Suppressor macrophage treated with lipopolysaccharide for 4 hours (primary cell): Measurements from ENCODE around the gene CADPS.
"Not testable (repeated sequence)": the region's sequence is repeated elsewhere in the genome, so short reads cannot be mapped to it uniquely, and the experiment has no call there.

Source experiments
- DNase-seq: peaks from one replicate; pipeline ENCODE4 v3.0.0-alpha.2; 2020

The CADPS gene

DNA sequence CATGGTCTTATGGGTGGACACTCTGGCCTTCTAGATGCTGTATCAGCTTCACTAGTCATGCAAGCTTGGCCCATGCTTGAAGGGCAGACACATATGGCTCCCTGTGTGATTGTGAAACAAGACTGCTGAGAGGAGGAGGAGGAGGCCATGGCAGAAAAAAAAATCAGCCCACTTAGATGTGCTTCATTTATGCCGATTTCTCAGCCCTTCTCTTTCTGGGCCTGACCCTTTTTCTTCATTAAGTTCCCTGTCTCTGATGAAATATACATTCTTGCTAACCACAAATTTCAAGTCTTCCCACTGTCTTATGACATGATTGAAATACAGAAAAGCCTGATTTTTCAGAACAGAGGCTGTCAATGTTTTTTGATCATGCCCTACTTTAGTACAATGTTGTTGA is 288.9 kb downstream of the CADPS start:
- DNase-seq: no peak

DNA sequence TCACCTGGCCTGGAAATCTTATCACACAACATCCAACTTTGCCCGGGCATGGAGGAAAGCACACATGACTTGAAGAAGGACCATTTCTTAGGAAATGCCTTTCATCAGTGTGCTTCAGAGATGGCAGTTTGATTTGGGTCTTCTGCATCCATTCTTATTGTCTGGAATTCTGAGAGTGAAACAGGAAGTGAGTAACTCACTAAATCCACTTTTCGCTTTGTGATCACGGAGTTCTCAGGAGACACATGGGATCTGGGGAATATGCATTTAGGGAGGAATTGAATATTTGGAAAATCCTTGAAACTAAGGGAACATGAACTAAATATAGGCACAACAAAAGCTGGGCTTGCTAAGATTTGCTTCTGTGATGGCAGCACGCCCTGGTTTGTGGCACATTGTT is 289.4 kb downstream of the CADPS start:
- DNase-seq: no peak

- DNase-seq: no peak
These were observed 290.6 kb downstream of the CADPS start for GRCh38 chr3:62584636-62585035.

- no peak for DNase-seq
These were observed 292.6 kb downstream of the CADPS start for GRCh38 chr3:62582495-62583172.

- DNase-seq: not testable (repeated sequence)
These were observed 294.7 kb downstream of the CADPS start for GRCh38 chr3:62580485-62580884.

DNA sequence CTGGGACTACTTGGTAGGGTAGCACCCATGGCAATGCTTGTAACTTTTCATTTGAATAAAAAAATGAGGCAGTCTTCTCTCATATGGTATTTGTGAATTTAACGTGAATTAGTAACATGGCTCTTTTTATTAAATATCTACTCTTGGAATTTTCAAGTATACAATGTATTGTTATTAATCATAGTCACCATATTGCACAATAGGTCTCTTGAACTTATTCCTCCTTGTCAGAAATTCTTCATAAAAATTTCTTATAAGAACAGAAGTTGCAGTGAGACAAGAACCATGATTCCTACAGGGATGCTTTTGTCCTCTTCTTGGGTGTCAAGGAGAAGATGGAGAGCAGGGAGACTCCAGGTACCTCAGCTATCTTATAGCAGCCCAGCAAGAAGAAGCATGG is 298.1 kb downstream of the CADPS start:
- no peak for DNase-seq

- DNase-seq: no peak
These were observed 300.8 kb downstream of the CADPS start for GRCh38 chr3:62574266-62574898.

DNA sequence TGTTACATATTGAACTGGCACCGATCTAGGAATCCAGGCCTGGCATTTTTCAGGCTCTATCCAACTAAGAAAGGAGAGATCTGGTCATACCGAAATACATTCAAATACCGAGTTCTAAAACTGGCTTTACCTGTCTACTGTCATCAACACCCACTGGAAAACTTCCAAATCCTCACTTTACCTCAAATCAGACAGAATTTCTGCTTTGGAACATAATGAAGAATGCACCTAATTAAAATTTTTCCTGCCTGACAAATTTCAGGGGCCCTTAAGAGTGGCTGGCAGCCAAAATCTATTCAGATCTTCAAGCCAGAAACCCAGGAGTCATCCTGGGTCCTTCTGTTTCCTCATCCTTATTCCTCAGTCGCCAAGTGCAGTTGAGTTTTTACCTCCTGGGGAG is 303.3 kb downstream of the CADPS start:
- no peak for DNase-seq

DNA sequence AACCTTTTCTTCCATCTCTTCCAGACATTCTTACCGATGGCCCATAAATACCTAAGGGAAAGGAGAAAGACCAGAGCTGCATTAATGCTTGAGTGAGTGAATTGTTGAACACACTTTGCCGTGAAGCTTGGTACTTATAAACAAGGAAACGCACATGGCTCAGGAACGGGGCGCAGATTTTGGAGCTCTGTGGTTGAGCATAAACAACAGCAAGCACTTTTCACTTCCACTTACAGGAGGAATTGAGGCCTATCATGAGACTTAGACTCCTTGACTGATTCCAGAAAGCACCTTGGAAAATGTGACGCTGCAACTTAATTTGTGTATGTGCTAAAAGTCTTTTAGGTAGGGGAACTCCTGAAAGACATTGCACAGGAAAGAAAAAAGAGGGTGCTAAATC is 304.3 kb downstream of the CADPS start:
- DNase-seq: no peak

- DNase-seq: no peak
These were observed 305.6 kb downstream of the CADPS start for GRCh38 chr3:62569609-62570008.

- no peak for DNase-seq
These were observed 307.9 kb downstream of the CADPS start for GRCh38 chr3:62567097-62568021.

GRCh38 chr3:62566022-62566557 is 309.1 kb downstream of the CADPS start:
- DNase-seq: no peak

DNA sequence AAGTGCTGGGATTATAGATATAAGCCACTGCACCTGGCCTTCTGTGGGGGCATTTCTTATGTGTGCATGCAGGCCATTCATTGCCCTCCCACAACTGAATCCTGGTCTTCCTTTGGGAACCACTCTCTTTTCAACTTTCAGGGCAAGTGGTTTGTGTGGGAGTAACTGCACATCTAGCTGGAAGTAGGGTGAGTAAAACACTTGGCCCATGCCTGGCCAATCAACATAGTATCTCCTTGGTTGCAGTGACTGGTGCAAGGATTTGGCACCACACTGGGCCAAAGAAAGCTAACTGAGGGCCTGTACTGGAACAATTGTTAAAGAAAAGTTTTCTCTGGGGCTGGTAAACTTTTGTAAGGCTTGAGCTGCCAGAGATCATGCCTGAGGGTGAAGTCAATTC is 312.6 kb downstream of the CADPS start:
- DNase-seq: no peak

DNA sequence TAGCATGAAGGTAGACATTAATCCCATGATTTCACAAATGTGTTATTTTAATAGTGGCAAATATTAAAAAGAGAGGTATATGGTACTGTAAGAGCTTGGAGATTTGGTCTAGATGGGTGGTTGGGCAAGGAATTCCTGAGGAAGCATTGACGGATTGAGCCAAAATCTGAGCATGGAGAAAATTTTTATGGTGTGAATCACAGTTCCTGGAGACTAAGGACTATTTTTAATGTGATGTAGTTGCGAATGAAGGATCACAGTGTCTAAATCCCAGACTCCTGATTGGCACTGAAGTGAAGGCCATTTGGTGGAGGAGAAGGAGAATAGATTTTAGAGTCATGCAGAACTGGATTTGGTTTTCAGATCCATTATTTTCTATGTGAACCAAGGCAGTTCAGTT is 313.2 kb downstream of the CADPS start:
- DNase-seq: no peak

DNA sequence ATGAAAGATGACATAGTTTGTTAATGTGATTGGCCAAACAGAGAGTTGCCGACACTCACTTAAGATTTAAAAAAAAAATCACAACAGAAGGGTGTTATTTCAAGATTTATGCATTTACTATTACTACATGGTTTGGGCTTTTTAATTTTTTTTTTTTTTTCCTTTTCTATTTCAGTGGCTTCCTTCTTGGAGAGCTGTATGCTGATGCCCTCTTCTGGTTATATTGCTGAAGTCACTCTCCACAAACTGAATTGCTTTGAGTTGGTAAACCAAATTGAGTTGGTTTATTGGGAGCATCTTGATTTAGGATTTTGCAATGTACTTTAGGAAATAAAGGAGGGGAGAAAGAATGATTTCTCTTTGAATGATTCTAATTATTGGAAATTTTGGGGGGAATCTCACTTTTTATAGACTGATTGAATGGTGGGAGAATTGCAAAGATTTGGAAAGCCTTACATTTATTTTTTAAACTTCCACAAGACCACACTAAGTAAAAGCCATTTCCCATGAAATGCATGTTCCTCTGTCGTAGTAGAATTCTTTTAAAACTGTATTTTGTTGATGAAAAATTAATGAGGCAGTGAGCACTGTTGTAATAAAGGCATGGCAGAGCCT is 315.3 kb downstream of the CADPS start:
- DNase-seq: no peak

GRCh38 chr3:62558549-62559112 is 316.6 kb downstream of the CADPS start:
- DNase-seq: no peak

DNA sequence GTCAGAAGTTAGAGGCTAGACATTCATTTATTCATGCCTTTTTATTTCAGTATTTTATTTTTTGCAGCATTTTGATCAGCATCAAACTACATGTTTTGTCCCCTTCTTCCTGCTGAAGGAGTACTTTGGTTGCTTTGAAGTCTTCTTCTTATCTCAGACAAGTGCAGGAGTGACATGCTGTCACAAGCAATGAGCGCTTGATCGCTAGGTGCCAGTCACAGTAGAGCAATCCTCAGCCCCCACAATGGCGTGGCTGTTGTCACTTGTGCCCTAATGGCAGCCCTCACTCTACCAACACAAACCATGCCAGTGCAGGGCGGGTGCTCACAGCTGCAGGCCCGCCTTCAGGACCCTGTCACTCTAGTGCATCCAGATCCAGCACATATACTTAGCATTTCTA is 317.2 kb downstream of the CADPS start:
- DNase-seq: no peak

GRCh38 chr3:62557450-62557849 is 317.8 kb downstream of the CADPS start:
- no peak for DNase-seq

DNA sequence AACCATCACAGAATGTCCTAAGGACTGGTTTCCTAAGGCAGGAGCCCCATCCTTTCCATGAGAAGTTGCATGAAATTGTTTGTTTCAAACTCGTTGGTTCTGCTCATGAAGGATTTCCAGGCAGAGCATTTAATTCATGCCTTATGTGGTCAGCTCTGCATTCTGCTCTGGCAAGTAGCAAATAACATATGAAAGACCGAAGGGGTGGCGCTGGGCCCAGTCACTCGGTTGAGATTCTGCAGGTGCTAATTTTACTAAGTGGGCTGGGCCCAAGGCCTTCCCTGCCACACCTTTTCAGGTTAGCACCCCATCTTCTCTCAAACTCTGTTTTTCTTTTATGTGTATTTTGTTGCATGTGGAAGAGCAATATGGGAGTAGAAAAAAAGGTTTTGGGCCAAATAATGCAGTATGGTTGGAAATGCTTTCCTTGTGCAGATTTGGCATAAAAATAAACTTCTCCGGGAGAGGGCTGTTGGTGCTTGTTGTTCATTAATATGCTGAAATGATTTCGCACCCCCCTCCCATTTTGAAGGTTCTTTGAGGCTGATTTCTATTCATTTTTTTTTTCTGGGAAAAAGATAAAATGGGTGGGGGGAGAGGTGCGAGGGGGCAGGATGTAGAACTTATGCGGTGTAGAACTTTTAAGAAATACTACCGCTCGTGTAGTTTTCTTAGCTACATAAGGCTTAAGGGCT is 318.9 kb downstream of the CADPS start:
- DNase-seq: no peak

- no peak for DNase-seq
These were observed 320.9 kb downstream of the CADPS start for GRCh38 chr3:62554264-62554799.

DNA sequence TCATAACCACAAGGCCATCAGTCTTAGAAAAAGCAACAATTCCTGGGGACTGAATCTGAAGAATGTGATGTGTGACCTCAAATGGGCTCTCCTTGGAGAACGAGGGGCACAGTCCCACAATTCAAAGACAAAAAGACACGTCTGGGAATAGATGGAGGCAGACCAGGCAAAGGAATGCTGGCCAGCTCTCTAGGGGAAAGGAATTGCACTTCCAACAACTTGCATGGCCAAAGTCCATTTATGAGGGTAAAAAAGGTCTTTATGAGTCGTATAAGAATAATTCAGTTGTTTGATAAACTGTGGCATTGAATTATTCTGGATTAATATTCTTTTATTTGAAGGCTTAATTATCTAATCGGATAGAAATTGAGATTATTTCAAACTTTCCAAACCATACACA is 321.4 kb downstream of the CADPS start:
- DNase-seq: no peak

DNA sequence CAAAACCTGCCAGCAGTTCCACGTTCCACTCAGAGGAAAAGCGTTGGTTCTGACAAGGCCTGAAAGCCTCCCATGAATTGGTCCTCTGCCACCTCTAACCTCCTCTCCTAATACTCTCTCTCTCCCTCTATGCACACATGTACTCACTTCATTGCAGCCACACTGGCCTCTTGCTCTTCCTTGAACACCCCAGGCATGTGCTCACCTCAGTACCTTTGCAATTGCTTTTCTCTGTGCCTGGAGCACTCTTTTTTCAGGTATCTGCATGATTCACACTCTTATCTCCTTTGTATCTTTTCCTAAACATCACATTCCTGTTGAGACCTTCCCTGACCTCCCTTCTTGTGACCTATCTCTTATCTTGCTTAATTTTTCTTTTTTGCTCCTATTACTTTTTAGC is 323.7 kb downstream of the CADPS start:
- no peak for DNase-seq
